Sigmoid colon (tissue), 4 donors: ENCODE results near the gene SI.
"Not testable (repeated sequence)": the region's sequence is repeated elsewhere in the genome, so short reads cannot be mapped to it uniquely, and the experiment has no call there.

Experiments used
- CTCF ChIP-seq, 4 experiments: fragments of 450-650 bp in 3 of 4; fragments of 200-600 bp in 1 of 4; IDR thresholded peaks; one replicate each; pipeline ENCODE4 v1.5.1; 2016 to 2019; ENCODE audit warnings: antibody characterized with exemption in 4 of 4, mild to moderate bottlenecking in 3 of 4, moderate library complexity in 2 of 4
- POLR2A ChIP-seq, 2 donors: fragments of 450-650 bp; IDR thresholded peaks; one replicate each; pipeline ENCODE4 v1.6.1; 2016; ENCODE audit warnings: antibody characterized with exemption in 2 of 2, mild to moderate bottlenecking in 2 of 2, moderate library complexity in 2 of 2
- POLR2AphosphoS5 ChIP-seq, 4 donors: sonication (generic); formaldehyde crosslinking; IDR thresholded peaks; one replicate each; pipeline ENCODE4 v1.6.1; 2017; ENCODE audit warnings: antibody characterized with exemption in 4 of 4

GRCh38 chr3:164951403-164951802 lies 126.9 kb downstream of the SI start:
- not testable (repeated sequence) for TF ChIP-seq POLR2A, CTCF, POLR2AphosphoS5 (IDR thresholded peaks at IDR 0.05)
